GM06990 (cell line): ENCODE data around the gene TRO.

Experiments used
- DNase-seq: peaks from one replicate; pipeline ENCODE4 v3.0.0-alpha.2; 2011; ENCODE audit not compliant: insufficient read length; ENCODE audit errors: extremely low read depth
- H3K27me3 ChIP-seq: replicated peaks from 2 replicates; pipeline ENCODE4 v1.6.0; 2011; ENCODE audit warnings: low read length; ENCODE audit not compliant: control insufficient read depth, insufficient read depth
- H3K36me3 ChIP-seq: 2 replicates; pipeline ENCODE4 v1.5.1; 2011; ENCODE audit warnings: low read length; ENCODE audit not compliant: control insufficient read depth, insufficient read depth
- H3K4me3 ChIP-seq: replicated peaks from 2 replicates; pipeline ENCODE4 v1.5.1; 2011; ENCODE audit warnings: low read depth, mild to moderate bottlenecking, control low read depth, low read length
- CTCF ChIP-seq: IDR thresholded peaks from 2 replicates; pipeline ENCODE4 v1.5.1; 2011; ENCODE audit warnings: low read length, control low read depth, mild to moderate bottlenecking, inconsistent platforms; ENCODE audit not compliant: insufficient read depth, poor library complexity, severe bottlenecking

The TRO gene

GRCh38 chrX:54964766-54965497 is 44.3 kb downstream of the TRO start:
- no peaks in the 10 kb centered on the region for H3K27me3 ChIP-seq
- DNase-seq: no peak
- no peak overlapping the region for H3K4me3 ChIP-seq
- H3K36me3 ChIP-seq: no peaks in the 10 kb centered on the region
- TF ChIP-seq CTCF: no peak

- no peaks in the 10 kb centered on the region for H3K36me3 ChIP-seq
- H3K4me3 ChIP-seq: no peak overlapping the region
- no peak for TF ChIP-seq CTCF
- no peaks in the 10 kb centered on the region for H3K27me3 ChIP-seq
- DNase-seq: no peak
Observed at GRCh38 chrX:54977387-54977786, 56.8 kb downstream of the TRO start.

- no peak for DNase-seq
- Histone ChIP-seq H3K36me3 (no peaks in the 10 kb centered on the region), H3K27me3 (no peaks in the 10 kb centered on the region), H3K4me3 (no peak overlapping the region)
- TF ChIP-seq CTCF: no peak
Observed at GRCh38 chrX:54978448-54978847, 57.8 kb downstream of the TRO start.

- Histone ChIP-seq H3K4me3 (no peak overlapping the region), H3K36me3 (no peaks in the 10 kb centered on the region), H3K27me3 (no peaks in the 10 kb centered on the region)
- DNase-seq: no peak
- no peak for TF ChIP-seq CTCF
Observed at GRCh38 chrX:54979432-54979831, 58.8 kb downstream of the TRO start.

- DNase-seq: no peak
- H3K27me3 ChIP-seq: no peaks in the 10 kb centered on the region
Observed at GRCh38 chrX:54980334-54980733, 59.7 kb downstream of the TRO start.

More at GRCh38 chrX:54980334-54980733, 59.7 kb downstream of the TRO start:
- no peak for TF ChIP-seq CTCF
- H3K36me3 ChIP-seq: no peaks in the 10 kb centered on the region
- no peak overlapping the region for H3K4me3 ChIP-seq
